ENCODE data around the gene ARVCF.

ARVCF gene

DNA sequence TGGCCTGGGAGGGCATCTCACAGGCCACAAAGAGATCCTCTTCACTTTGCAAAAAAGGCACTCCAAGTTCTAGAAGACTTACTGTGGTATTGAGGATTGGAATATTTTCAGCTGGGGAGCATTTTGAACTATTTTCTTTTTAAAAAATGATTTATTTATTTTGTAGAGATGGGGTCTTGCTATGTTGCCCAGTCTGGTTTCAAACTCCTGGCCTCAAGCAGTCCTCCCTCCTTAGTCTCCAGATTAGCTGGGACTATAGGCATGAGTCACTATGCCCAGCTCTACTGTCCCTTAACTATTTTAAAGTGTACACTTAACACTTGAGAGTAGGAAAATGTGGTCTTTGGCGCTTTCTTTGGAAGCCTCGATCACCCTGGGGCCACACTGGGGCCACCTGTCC lies 38.5 kb upstream of the ARVCF start:
- no peaks in the 10 kb centered on the region for H3K27me3 ChIP-seq (replicated peaks; ENCODE audit: control insufficient read depth, insufficient read depth, low read length)
- H3K4me3 ChIP-seq (replicated peaks; ENCODE audit: low read depth, low read length), result no peak overlapping the region
- no peak for TF ChIP-seq CTCF (IDR thresholded peaks at IDR 0.05; ENCODE audit: insufficient read depth, low read length, poor library complexity, severe bottlenecking)
- DNase-seq (ENCODE audit: extremely low read depth, insufficient read length), result no peak
- peaks cover 9% of the 10 kb centered on the region for H3K36me3 ChIP-seq (ENCODE audit: control insufficient read depth, insufficient read depth, low read length)

DNA sequence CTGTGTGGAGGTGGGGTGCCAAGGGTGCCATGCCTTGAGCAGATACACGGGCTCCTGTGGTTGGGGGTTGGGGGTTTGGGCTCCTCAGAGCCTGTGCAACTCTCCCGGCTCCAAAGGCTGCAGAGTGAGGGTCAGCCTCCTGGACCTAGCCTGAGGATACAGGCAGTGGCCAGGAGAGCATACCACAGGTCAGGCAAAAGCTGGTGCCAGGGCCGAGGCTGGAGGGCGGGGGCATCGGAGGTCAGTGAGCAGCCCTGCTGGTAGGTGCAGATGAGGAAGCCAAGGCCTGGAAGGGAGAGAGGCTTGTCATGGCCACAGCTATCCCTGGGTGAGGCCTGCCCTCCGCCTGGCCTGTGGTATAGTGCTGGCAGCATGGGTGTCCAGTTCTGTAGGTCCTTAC lies 37.9 kb upstream of the ARVCF start:
- Histone ChIP-seq H3K4me3 (replicated peaks; ENCODE audit: low read depth, low read length) (no peak overlapping the region), H3K27me3 (replicated peaks; ENCODE audit: control insufficient read depth, insufficient read depth, low read length) (no peaks in the 10 kb centered on the region), H3K36me3 (ENCODE audit: control insufficient read depth, insufficient read depth, low read length) (peaks cover 9% of the 10 kb centered on the region)
- no peak for DNase-seq (ENCODE audit: extremely low read depth, insufficient read length)
- TF ChIP-seq CTCF (IDR thresholded peaks at IDR 0.05; ENCODE audit: insufficient read depth, low read length, poor library complexity, severe bottlenecking), result no peak

DNA sequence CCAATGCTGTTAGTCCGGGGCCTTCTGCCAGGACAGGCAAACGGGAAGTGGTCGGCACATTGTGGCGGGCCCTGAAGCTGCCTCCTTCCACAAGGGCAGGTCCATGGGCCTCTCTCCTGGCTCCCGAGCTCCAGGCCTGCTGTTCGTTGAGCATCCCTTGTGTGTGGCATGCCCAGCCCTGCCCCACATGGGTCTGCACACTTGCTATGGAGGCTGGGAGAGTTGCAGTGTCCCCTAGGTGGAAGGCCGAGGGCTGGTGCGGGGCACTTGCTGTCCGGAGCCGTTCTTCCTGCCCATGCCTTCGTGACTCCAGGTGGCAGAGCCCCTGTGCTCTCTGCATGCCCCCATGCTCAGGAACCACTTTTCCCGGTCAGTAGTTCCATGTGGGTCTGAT lies 37.4 kb upstream of the ARVCF start:
- Histone ChIP-seq H3K27me3 (replicated peaks; ENCODE audit: control insufficient read depth, insufficient read depth, low read length) (no peaks in the 10 kb centered on the region), H3K4me3 (replicated peaks; ENCODE audit: low read depth, low read length) (no peak overlapping the region), H3K36me3 (ENCODE audit: control insufficient read depth, insufficient read depth, low read length) (peaks cover 9% of the 10 kb centered on the region)
- TF ChIP-seq CTCF (IDR thresholded peaks at IDR 0.05; ENCODE audit: insufficient read depth, low read length, poor library complexity, severe bottlenecking), result no peak
- DNase-seq (ENCODE audit: extremely low read depth, insufficient read length), result no peak

DNA sequence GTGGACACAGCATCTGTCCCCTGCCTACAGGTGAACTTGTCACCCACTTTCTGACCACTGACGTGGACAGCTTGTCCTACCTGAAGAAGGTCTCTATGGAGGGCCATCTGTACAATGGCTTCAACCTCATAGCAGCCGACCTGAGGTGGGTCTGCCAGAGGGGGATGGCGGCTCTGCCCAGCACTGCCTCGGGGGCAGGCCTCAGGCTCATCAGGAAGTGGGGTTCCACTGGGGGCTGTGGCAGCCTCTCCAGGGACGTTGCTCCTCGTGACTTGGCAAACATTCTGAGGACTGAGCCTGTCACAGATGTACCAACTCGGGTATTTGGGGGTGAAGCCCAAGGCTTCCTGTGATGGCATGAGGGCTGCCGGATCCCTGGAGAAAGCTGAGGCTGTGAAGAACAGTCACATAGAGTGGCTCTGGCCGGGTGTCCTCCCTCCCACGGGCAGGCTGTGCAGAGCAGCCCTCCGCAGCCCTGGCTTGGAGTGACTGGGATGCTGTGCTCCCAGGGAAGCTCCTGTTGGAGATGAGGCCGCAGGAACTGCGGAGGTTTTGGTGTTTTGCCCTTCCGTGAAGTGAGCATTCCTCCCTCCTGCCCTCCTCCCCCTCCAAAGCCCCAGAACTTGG lies 36.9 kb upstream of the ARVCF start:
- TF ChIP-seq CTCF (IDR thresholded peaks at IDR 0.05; ENCODE audit: insufficient read depth, low read length, poor library complexity, severe bottlenecking), result no peak
- Histone ChIP-seq H3K4me3 (replicated peaks; ENCODE audit: low read depth, low read length) (no peak overlapping the region), H3K36me3 (ENCODE audit: control insufficient read depth, insufficient read depth, low read length) (peaks cover 9% of the 10 kb centered on the region)

DNA sequence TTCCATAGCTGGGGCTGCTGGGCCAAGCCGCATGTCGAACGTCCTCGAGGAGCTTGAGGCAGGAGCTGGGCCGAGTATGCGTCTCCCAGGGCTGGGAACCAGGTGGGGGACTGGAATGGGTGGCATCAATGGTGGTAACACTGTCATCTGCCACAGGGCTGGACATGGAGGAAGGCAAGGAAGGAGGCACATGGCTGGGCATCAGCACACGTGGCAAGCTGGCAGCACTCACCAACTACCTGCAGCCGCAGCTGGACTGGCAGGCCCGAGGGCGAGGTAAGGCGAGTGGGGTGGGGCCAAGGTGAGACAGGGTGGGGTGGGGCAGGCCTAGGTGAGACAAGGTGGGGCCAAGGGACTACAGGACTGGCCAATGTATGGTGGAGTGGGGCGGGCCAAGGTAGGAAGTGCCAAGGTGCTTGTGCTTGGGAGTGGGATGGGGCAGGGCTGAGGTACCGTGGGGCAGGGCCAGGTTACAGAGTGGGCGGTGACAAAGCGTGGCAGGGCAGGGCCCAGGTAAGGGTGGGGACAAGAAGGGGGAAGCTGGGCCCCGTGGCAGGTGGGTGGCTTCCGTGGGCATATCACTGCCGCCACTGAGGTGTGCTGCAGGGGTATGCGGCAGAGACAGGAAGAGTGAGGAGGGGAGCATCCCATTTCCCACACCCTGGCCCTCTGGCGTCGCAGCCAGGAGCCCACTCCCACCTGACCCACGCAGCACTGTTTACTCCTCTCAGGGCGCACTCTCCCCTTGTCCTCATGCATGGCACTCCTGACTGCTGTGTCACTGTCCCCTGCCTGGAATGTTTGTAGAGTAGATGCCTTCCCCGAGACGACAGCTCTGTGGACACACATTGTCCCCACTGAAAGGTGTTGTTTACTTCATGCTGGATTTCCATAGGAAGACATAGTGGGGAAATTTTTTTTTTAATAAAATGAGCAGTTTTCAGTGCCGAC lies 36.0 kb upstream of the ARVCF start:
- DNase-seq (ENCODE audit: extremely low read depth, insufficient read length), result no peak

More for the DNA sequence above, 36.9 kb upstream of the ARVCF start:
- H3K27me3 ChIP-seq (replicated peaks; ENCODE audit: control insufficient read depth, insufficient read depth, low read length), result no peaks in the 10 kb centered on the region
- no peak for DNase-seq (ENCODE audit: extremely low read depth, insufficient read length)

More for the DNA sequence above, 36.0 kb upstream of the ARVCF start:
- Histone ChIP-seq H3K27me3 (replicated peaks; ENCODE audit: control insufficient read depth, insufficient read depth, low read length) (no peaks in the 10 kb centered on the region), H3K36me3 (ENCODE audit: control insufficient read depth, insufficient read depth, low read length) (peaks cover 9% of the 10 kb centered on the region), H3K4me3 (replicated peaks; ENCODE audit: low read depth, low read length) (no peak overlapping the region)
- no peak for TF ChIP-seq CTCF (IDR thresholded peaks at IDR 0.05; ENCODE audit: insufficient read depth, low read length, poor library complexity, severe bottlenecking)

All from GM06990 (cell line).